Measurements from ENCODE around the gene GIMAP6. TPM values are rescaled to one million over a fixed set of nuclear protein-coding genes. Genes with fewer than 3 reads are reported as not detected.
"Not testable (repeated sequence)": the region's sequence is repeated elsewhere in the genome, so short reads cannot be mapped to it uniquely, and the experiment has no call there.

Gene GIMAP6
- total RNA-seq, 1 donor from 2014 or later, result 231 TPM

DNA sequence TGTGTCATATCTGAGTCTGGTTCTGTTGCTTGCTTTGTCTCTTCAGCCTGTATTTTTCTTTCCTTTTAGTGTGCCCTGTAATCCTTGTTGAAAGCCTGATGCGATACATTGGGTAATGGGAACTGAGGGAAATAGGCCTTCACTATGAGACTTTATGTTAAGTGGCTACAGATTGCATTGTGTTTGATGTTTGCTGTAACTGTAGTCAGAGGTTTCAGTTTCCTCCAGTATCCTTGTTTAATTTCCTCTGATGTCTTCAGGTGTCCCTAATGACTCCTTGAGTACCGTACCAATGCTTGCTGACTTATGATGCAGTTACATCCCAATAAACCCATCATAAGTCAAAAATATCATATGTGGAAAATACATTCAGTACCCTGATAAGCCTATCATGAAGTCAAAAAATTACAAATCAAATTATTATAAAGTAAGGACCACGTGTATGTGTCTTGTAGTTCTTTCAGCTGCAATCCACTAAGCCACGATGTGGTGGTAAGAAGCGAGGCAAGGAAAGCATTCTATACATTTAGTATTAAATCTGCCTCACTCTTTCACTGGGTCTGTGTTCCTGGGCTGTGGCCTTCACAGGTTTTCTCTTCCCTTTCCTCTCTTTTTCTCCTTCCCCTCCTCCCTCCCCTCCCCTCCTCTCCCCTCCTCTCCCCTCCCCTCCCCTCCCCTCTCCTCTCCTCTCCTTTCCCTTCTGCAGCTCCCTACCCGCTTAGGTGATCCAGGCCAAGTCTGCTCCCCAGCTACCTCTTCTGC is 13.3 kb upstream of the GIMAP6 start:
- DNase-seq (ENCODE audit: low read depth, low spot score), result no peak

- no peak for DNase-seq (ENCODE audit: low read depth, low spot score)
These were observed 10.7 kb upstream of the GIMAP6 start for GRCh38 chr7:150642926-150643325.

- no peak for DNase-seq (ENCODE audit: low read depth, low spot score)
These were observed 9.7 kb upstream of the GIMAP6 start for GRCh38 chr7:150641854-150642253.

- no peak for DNase-seq (ENCODE audit: low read depth, low spot score)
These were observed 1.7 kb upstream of the GIMAP6 start for GRCh38 chr7:150633926-150634325.

DNA sequence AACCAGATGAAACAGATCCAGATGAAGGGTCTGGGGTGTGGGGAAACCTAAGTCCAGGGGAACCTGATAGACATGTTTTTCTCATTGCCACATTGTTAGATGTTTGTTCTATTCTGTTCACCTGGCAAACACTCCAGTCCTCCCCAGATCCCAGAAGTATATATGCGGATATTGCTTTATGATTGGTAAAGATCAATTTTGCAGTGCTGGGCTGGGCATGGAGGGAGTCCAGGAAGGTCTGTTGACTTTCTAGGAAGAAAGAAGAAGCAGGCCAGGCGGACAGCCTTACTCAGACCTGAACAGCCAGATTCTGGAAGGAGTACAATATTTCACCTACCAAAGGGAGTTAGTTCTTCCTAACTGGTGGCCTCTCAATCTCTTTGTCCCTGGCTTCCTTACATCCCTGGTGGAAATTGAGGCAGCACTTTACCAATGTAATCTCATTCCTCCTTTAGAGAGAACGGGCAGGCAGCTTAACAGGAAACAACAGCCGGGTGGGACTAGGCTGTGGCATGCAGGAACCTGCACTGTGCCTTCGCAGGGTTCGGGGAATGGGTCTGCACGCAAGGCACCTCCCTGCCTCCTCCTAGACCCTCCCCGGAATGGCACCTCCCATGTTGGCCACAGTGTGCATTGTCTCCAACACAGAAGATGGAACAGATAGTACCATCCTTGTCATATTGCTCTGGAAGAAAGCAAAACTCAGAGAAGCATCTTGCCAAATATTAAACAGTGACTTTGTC is 930 bp downstream of the GIMAP6 start:
- DNase-seq (ENCODE audit: low read depth, low spot score), result no peak

GRCh38 chr7:150629347-150629746 is 2.8 kb downstream of the GIMAP6 start:
- no peak for DNase-seq (ENCODE audit: low read depth, low spot score)

GRCh38 chr7:150627959-150628358 is 4.2 kb downstream of the GIMAP6 start:
- DNase-seq (ENCODE audit: low read depth, low spot score), result no peak

- no peak for DNase-seq (ENCODE audit: low read depth, low spot score)
These were observed 5.5 kb downstream of the GIMAP6 start for GRCh38 chr7:150626696-150627095.

GRCh38 chr7:150621376-150621775 is 10.8 kb downstream of the GIMAP6 start:
- no peak for DNase-seq (ENCODE audit: low read depth, low spot score)

DNA sequence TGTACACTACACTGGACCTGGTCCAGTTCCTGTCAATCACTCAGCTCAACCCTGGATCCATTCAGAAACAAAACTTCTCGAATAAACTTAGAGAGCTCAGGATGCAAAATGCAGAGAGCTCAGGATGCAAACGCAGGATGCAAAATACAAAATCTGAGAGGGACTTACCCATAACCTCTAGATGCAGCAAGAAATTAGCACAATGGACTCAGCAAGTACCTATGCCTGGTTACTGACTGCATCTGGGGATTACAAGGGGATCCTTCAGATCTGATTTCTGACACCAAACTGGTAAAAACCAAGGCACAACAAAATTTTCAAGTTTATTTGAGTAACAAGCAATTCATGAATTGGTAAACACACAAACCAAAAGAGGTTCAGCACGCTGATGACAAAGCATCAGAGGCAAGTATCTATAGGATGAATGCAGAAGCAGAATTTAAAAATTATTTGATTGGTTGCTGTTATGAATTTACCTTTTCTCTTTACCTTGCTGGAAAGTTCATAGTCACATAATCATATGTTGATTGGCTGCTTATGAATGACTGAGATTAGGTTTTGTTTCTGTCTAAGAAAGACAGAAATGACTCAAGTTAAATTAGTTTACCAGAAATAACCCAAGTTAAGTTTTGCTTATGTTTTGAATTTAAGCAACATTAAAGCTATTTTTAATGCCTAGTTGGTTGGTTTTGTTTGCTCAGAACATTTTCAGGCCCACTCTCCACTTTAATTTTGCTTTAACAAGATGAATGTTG is 11.4 kb downstream of the GIMAP6 start:
- no peak for DNase-seq (ENCODE audit: low read depth, low spot score)

GRCh38 chr7:150620061-150620460 is 12.1 kb downstream of the GIMAP6 start:
- DNase-seq (ENCODE audit: low read depth, low spot score), result no peak

GRCh38 chr7:150615221-150615755 is 16.9 kb downstream of the GIMAP6 start:
- DNase-seq (ENCODE audit: low read depth, low spot score), result not testable (repeated sequence)

DNA sequence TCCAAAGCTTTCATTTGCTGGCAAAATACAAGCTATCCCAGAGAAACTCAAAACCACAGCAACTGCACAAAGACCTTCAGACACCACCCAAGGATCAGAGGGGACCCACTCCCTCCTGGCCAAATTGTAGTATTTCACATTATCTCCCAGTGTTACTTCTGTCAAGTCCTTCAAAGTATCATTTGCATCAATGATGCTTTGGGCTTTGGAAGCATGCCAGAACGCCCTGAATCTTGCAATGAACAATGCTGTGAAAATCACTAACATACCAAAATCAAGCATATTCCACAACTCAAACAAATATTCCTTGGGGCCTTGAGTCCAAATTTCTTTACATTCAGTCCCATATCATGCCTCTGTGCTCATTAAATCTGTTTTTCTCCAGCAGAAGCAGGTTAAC is 17.8 kb downstream of the GIMAP6 start:
- not testable (repeated sequence) for DNase-seq (ENCODE audit: low read depth, low spot score)

DNA sequence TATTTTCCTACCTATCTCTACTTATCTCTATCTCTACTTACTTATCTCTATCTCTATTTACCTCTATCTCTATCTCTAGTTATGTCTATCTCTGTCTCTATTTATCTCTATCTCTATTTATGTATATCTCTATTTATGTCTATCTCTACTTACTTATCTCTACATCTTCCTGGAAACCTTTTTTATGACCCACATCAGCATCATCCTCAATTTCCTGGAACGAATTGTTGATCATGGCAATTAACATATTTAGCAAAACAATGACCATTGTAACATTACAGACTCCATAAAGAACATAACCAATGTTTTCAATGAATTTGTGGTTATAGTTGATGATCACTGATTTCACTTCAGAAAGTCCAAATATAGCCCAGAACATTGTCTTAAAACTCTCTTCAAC is 18.3 kb downstream of the GIMAP6 start:
- DNase-seq (ENCODE audit: low read depth, low spot score), result no peak

DNA sequence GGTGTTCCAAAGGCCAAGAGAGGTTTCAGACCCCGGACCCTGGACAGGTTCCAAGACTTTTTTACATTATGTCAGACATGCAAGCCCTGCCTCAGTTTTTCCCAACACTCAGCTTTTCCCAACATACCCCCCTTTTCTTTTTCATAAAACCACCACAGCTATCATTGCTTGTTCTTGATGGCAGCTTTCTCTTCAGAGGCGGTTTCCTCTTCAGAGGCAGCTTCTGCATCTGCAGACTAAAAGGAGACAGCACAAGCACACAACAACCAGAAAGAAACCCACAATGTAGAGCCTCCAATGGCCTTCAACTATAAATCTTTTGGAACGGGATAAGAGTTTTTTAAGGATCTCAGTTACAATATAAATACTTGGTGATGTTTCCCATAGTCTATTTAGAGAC is 19.3 kb downstream of the GIMAP6 start:
- DNase-seq (ENCODE audit: low read depth, low spot score), result no peak

- DNase-seq (ENCODE audit: low read depth, low spot score), result no peak
These were observed 22.0 kb downstream of the GIMAP6 start for GRCh38 chr7:150610233-150610632.

DNA sequence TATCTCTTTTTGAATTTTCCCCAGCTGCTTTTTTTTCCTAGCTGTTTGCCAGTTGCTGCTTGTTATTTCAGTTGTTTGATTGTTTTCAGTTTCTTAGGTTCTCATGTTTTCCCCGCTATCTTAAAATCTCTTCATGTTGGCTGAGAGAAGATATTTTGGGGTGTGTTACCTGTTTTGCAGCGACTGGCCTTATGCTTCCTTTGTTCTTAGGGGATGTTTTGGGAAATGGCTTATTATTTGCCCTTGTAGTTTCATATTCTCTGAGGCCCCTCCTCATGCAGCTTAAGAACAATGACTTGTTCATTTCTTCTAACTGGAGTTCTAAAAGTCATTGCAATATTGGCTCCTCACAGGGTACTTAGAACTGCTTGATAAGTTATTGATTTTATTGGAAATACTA is 28.6 kb downstream of the GIMAP6 start:
- DNase-seq (ENCODE audit: low read depth, low spot score), result not testable (repeated sequence)

- DNase-seq (ENCODE audit: low read depth, low spot score), result no peak
These were observed 36.8 kb downstream of the GIMAP6 start for GRCh38 chr7:150595361-150595760.

DNA sequence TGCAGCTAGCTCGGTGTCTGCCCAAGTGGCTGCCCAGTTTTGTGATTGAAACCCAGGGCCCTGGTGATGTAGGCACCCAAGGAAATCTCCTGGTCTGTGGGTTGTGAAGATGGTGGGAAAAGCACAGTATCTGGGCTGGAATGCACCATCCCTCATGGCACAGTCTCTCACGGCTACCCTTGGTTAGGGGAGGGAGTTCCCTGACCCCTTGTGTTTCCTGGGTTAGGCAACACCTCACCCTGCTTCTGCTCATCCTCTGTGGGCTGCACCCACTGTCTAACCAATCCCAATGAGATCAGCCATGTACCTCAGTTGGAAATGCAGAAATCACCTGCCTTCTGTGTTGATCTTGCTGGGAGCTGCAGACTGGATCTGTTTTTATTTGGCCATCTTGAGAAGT is 37.4 kb downstream of the GIMAP6 start:
- DNase-seq (ENCODE audit: low read depth, low spot score), result no peak

DNA sequence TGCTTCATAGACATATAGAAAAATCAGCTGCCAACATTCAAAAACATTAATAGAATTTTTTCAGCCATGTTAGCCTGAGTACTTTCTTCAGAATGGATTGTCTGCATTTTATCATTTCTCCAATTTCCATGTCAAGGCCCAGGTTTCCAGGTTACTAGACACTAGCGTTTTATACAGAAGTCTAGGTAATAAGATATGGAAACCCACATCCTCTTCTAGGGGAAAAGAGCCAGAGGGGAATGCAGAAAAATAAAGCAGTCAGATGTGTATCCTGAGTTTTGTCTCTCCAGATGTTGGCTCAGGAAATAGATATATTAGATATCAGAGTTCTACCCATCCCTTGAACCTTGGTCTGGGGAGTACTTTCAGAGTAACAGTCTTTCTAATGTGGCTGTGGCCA is 44.6 kb downstream of the GIMAP6 start:
- DNase-seq (ENCODE audit: low read depth, low spot score), result no peak

DNA sequence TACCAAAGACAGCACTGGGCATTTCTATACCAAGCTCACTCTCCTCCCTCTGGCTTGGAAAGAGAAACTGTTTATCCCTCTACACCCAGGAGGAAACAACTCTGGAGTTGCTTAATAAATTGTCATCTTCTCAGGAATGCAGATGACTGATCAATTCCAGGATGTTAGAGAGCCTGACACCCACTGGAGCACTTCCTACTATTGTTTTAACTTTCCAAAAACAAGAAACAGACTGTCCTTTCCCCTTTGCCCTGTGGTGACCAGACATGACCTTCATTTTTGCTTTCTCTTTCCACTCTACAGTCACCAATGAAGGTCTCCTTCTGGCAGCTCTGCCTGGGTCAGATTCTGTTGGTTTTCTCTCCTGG is 45.4 kb downstream of the GIMAP6 start:
- DNase-seq (ENCODE audit: low read depth, low spot score), result peak; percentile 92

Data from pulmonary artery endothelial cell (primary cell).